Thymus (tissue), 11 donors: ENCODE results near the gene ACTN4. TPM values are rescaled to one million over a fixed set of nuclear protein-coding genes. Genes with fewer than 3 reads are reported as not detected.

Experiments used
- DNase-seq, 9 donors: peaks; one replicate each; pipeline ENCODE4 v3.0.0-alpha.2; 2013; ENCODE audit warnings: low spot score in 9 of 9, low read depth in 6 of 9, missing footprints in 1 of 9
- H3K27ac ChIP-seq, 2 donors: one replicate each; pipeline ENCODE4 v1.5.1; 2013; ENCODE audit warnings: control low read depth in 1 of 2, low read depth in 1 of 2, low read length in 1 of 2, mild to moderate bottlenecking in 1 of 2, moderate library complexity in 1 of 2
- H3K27me3 ChIP-seq, 2 donors: one replicate each; pipeline ENCODE4 v1.5.1; 2013; ENCODE audit warnings: low read length in 1 of 2; ENCODE audit not compliant: control insufficient read depth in 2 of 2, insufficient read depth in 1 of 2
- H3K36me3 ChIP-seq, 2 donors: one replicate each; pipeline ENCODE4 v1.5.1; 2013; ENCODE audit warnings: low read length in 1 of 2, mild to moderate bottlenecking in 1 of 2, moderate library complexity in 1 of 2; ENCODE audit not compliant: control insufficient read depth in 2 of 2, insufficient read depth in 2 of 2
- H3K4me1 ChIP-seq, 2 donors: one replicate each; pipeline ENCODE4 v1.5.1; 2013; ENCODE audit warnings: low read length in 2 of 2; ENCODE audit not compliant: control insufficient read depth in 2 of 2, insufficient read depth in 2 of 2
- H3K4me3 ChIP-seq, 2 donors: one replicate each; pipeline ENCODE4 v1.5.1; 2013; ENCODE audit warnings: low read length in 2 of 2, control low read depth in 1 of 2, mild to moderate bottlenecking in 1 of 2
- H3K9me3 ChIP-seq, 2 donors: one replicate each; pipeline ENCODE4 v1.5.1; 2013; ENCODE audit warnings: low read length in 1 of 2, mild to moderate bottlenecking in 1 of 2; ENCODE audit not compliant: control insufficient read depth in 2 of 2, insufficient read depth in 1 of 2
- WGBS: extraction: QIAGEN DNeasy Blood & Tissue Kit; methylation state at CpG from one replicate; pipeline ENCODE4 v1.1.7; 2013; 5-methylcytosine and 5-hydroxymethylcytosine counted together
- polyA plus RNA-seq: library from polyadenylated mRNA; stranded (reverse); fragments of 200-250 nt; gene quantifications from one replicate; pipeline ENCODE4 v1.2.3, GENCODE V29; 2013
- total RNA-seq: library from RNA; stranded (reverse); fragments of 120-200 nt; gene quantifications from one replicate; pipeline ENCODE4 v1.2.4, GENCODE V29; 2013
- donor health status: healthy.

ACTN4 gene
- total and polyA plus RNA-seq, 2 donors, result 23.8 to 124 TPM

- peaks cover 0 to 2% of the 10 kb centered on the region in 2 donors for H3K9me3 ChIP-seq
- H3K27ac ChIP-seq, result no peak overlapping the region
- no peak for DNase-seq
- peaks cover 5 to 16% of the 10 kb centered on the region in 2 donors for H3K4me1 ChIP-seq
- no peak overlapping the region for H3K4me3 ChIP-seq
- peaks cover 6 to 21% of the 10 kb centered on the region in 2 donors for H3K36me3 ChIP-seq
- peaks cover 7 to 34% of the 10 kb centered on the region in 2 donors for H3K27me3 ChIP-seq
- 93% methylated on average over 10 of the region's 10 CpGs for WGBS
These were observed 84.3 kb downstream of the ACTN4 start for GRCh38 chr19:38731654-38732301.

GRCh38 chr19:38733241-38733492 is 85.7 kb downstream of the ACTN4 start:
- peaks cover 5 to 18% of the 10 kb centered on the region in 2 donors for H3K4me1 ChIP-seq
- peaks cover 0 to 2% of the 10 kb centered on the region in 2 donors for H3K9me3 ChIP-seq
- WGBS, result 97% methylated on average over 1 of the region's 1 CpG
- peaks cover 0 to 8% of the 10 kb centered on the region in 2 donors for H3K36me3 ChIP-seq
- no peak for DNase-seq
- H3K4me3 ChIP-seq, result no peak overlapping the region
- no peak overlapping the region for H3K27ac ChIP-seq
- peaks cover 17 to 48% of the 10 kb centered on the region in 2 donors for H3K27me3 ChIP-seq

GRCh38 chr19:38733493-38734175 is 86.2 kb downstream of the ACTN4 start:
- H3K9me3 ChIP-seq, result peaks cover 0 to 2% of the 10 kb centered on the region in 2 donors
- peak overlapping the region in 1 of 2 donors; percentile 60 for H3K27ac ChIP-seq
- no peak overlapping the region for H3K4me3 ChIP-seq
- H3K36me3 ChIP-seq, result peaks cover 0 to 6% of the 10 kb centered on the region in 2 donors
- H3K4me1 ChIP-seq, result peaks cover 5 to 18% of the 10 kb centered on the region in 2 donors
- 91% methylated on average over 6 of the region's 6 CpGs for WGBS
- peaks cover 19 to 53% of the 10 kb centered on the region in 2 donors for H3K27me3 ChIP-seq
- DNase-seq, result no peak

- WGBS, result 26% methylated on average over 4 of the region's 4 CpGs
- peaks cover 0 to 2% of the 10 kb centered on the region in 2 donors for H3K9me3 ChIP-seq
- no peak for DNase-seq
- H3K36me3 ChIP-seq, result peaks cover 0 to 2% of the 10 kb centered on the region in 2 donors
- H3K4me3 ChIP-seq, result no peak overlapping the region
- H3K27ac ChIP-seq, result peak overlapping the region in 1 of 2 donors; percentile 60
- peaks cover 5 to 18% of the 10 kb centered on the region in 2 donors for H3K4me1 ChIP-seq
- peaks cover 19 to 56% of the 10 kb centered on the region in 2 donors for H3K27me3 ChIP-seq
These were observed 86.7 kb downstream of the ACTN4 start for GRCh38 chr19:38734176-38734425.

- H3K27ac ChIP-seq, result peak overlapping the region in 1 of 2 donors; percentile 60
These were observed 87.2 kb downstream of the ACTN4 start for GRCh38 chr19:38734426-38735256.

GRCh38 chr19:38735257-38735686 is 87.8 kb downstream of the ACTN4 start:
- peaks cover 5 to 16% of the 10 kb centered on the region in 2 donors for H3K4me1 ChIP-seq
- DNase-seq, result peak in 1 of 9 donors; percentile 28
- H3K27me3 ChIP-seq, result peaks cover 19 to 56% of the 10 kb centered on the region in 2 donors
- peaks cover 0 to 2% of the 10 kb centered on the region in 2 donors for H3K9me3 ChIP-seq
- WGBS, result 23% methylated on average over 18 of the region's 18 CpGs
- H3K4me3 ChIP-seq, result peak overlapping the region in 1 of 2 donors; percentile 36
- peak overlapping the region in 1 of 2 donors; percentile 53 for H3K27ac ChIP-seq
- H3K36me3 ChIP-seq, result no peaks in the 10 kb centered on the region

More at GRCh38 chr19:38734426-38735256, 87.2 kb downstream of the ACTN4 start:
- peaks cover 0 to 2% of the 10 kb centered on the region in 2 donors for H3K9me3 ChIP-seq
- WGBS, result 12% methylated on average over 13 of the region's 13 CpGs
- DNase-seq, result peak in 1 of 9 donors; percentile 14
- H3K4me1 ChIP-seq, result peaks cover 5 to 18% of the 10 kb centered on the region in 2 donors
- no peak overlapping the region for H3K4me3 ChIP-seq
- no peaks in the 10 kb centered on the region for H3K36me3 ChIP-seq
- H3K27me3 ChIP-seq, result peaks cover 19 to 56% of the 10 kb centered on the region in 2 donors

- H3K4me1 ChIP-seq, result peaks cover 5 to 16% of the 10 kb centered on the region in 2 donors
These were observed 88.6 kb downstream of the ACTN4 start for GRCh38 chr19:38736036-38736412.

GRCh38 chr19:38736413-38737280 is 89.2 kb downstream of the ACTN4 start:
- peak in 2 of 9 donors; percentile 21 to 31 for DNase-seq
- WGBS, result 7% methylated on average over 36 of the region's 36 CpGs
- Histone ChIP-seq H3K4me1 (peaks cover 5 to 16% of the 10 kb centered on the region in 2 donors), H3K27ac (no peak overlapping the region), H3K9me3 (peaks cover 0 to 2% of the 10 kb centered on the region in 2 donors), H3K4me3 (peak overlapping the region in 1 of 2 donors; percentile 1), H3K36me3 (no peaks in the 10 kb centered on the region), H3K27me3 (peaks cover 19 to 56% of the 10 kb centered on the region in 2 donors)

More at GRCh38 chr19:38736036-38736412, 88.6 kb downstream of the ACTN4 start:
- peaks cover 0 to 2% of the 10 kb centered on the region in 2 donors for H3K9me3 ChIP-seq
- no peak overlapping the region for H3K27ac ChIP-seq
- 3% methylated on average over 42 of the region's 42 CpGs for WGBS
- H3K27me3 ChIP-seq, result peaks cover 19 to 56% of the 10 kb centered on the region in 2 donors
- peak in 1 of 9 donors; percentile 20 for DNase-seq
- no peaks in the 10 kb centered on the region for H3K36me3 ChIP-seq
- H3K4me3 ChIP-seq, result peak overlapping the region in 1 of 2 donors; percentile 1
